ENCODE results near the gene CRTC1.

Gene CRTC1

DNA sequence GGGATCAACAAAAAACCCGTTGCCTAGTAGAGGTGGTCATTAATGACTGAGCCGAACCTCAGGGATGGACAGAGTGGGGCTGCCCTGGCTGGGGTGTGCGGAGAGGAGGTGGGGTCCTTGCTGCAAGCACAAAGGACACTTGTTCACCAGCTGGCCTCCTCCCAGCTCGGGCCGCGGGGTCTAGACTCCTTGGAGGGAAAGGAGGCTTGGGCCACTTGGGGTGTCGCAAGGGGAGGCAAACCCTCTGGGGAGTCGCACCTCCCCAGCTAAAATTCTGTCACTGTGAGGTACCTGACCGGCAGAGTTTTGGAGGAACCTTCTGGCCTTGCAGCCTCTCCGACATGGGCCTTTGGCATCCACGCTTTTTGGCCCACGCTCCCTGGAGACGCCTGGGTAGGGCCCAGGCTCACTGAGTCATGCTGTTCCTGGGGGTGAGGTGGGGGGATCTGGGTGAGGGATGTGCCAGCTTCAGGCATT is 38.4 kb upstream of the CRTC1 start:
- H3K36me3 ChIP-seq (ENCODE audit: control insufficient read depth, insufficient read depth, low read length): no peaks in the 10 kb centered on the region
- WGBS (ENCODE audit: insufficient coverage, insufficient read length): no CpG with 5 or more reads among the region's 13 CpGs
- H3K4me3 ChIP-seq (ENCODE audit: low read length): no peak overlapping the region
- H3K9me3 ChIP-seq (ENCODE audit: control insufficient read depth, insufficient read depth, low read length): no peaks in the 10 kb centered on the region
- no peak for DNase-seq (ENCODE audit: low read depth, low spot score)
- H3K27me3 ChIP-seq (ENCODE audit: control insufficient read depth, insufficient read depth, low read length): no peaks in the 10 kb centered on the region
- no peak overlapping the region for H3K27ac ChIP-seq (ENCODE audit: low read length)
- H3K4me1 ChIP-seq (ENCODE audit: control insufficient read depth, insufficient read depth, low read length): peaks cover 3% of the 10 kb centered on the region; the same call in 1 of the 2 replicates

DNA sequence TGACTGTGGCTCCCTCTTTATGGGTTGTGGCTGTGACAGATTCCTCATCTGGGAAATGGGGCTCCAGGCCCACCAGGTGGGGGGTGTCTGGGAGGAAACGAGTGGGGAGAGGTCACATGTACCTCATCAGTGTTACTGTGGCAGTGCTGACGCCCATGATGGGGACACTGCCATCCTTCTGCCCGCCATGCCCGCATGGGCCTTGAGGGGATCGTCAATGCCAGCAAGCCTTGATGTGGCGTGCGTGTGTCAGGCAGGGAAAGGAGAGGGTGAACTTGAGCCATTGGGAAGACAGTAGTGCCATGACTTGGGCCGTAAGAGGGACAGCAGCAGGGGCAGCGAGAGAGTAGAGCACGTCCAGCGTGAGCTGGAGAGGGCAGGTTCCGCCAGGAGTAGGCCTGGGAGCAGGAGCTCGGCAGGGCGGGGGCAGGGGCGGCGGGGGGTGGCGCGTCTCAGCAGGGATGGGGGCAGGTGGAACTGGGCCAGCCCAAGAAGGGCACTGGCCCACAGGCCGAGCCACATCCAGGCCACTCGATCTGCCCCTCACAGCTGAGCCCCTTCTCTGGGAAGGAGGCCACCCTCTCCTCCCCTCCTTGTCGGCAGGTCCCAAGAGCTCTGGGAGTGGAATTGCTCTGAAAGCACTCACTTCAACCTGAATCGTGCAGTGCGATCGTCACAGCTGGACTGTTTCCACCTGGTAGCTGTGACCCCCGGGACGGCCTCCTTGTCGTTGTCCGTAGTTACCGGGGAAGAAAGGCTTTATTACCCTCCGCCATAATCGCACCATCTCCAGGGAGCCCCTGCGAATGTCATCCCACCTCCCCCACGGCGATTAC is 36.7 kb upstream of the CRTC1 start:
- H3K9me3 ChIP-seq (ENCODE audit: control insufficient read depth, insufficient read depth, low read length): no peaks in the 10 kb centered on the region
- DNase-seq (ENCODE audit: low read depth, low spot score): no peak
- no peaks in the 10 kb centered on the region for H3K27me3 ChIP-seq (ENCODE audit: control insufficient read depth, insufficient read depth, low read length)
- no peak overlapping the region for H3K27ac ChIP-seq (ENCODE audit: low read length)
- WGBS (ENCODE audit: insufficient coverage, insufficient read length): no CpG with 5 or more reads among the region's 34 CpGs
- no peak overlapping the region for H3K4me3 ChIP-seq (ENCODE audit: low read length)
- H3K4me1 ChIP-seq (ENCODE audit: control insufficient read depth, insufficient read depth, low read length): peaks cover 3% of the 10 kb centered on the region; the same call in 1 of the 2 replicates
- H3K36me3 ChIP-seq (ENCODE audit: control insufficient read depth, insufficient read depth, low read length): no peaks in the 10 kb centered on the region

DNA sequence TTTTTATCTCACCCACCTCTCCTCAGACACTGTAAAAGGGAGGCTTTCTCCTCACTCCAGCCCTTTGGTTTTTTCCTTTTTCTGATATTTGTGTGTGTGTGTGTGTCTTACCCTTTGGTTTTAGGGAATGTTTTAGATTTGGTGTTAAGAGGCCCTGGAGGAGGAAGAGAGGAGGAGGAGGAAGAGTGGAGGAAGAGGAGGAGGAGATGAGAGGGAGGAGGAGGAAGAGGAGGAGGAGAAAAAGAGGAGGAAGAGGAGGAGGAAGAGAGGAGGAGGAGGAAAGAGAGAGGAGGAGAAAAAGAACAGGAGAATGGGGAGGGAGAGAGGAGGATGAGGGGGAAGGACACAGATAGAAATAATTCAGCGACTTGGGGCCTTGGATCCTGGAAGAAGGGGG is 36.1 kb upstream of the CRTC1 start:
- H3K27me3 ChIP-seq (ENCODE audit: control insufficient read depth, insufficient read depth, low read length): no peaks in the 10 kb centered on the region
- peaks cover 5% of the 10 kb centered on the region; the same call in 1 of the 2 replicates for H3K4me1 ChIP-seq (ENCODE audit: control insufficient read depth, insufficient read depth, low read length)
- H3K36me3 ChIP-seq (ENCODE audit: control insufficient read depth, insufficient read depth, low read length): no peaks in the 10 kb centered on the region
- H3K9me3 ChIP-seq (ENCODE audit: control insufficient read depth, insufficient read depth, low read length): no peaks in the 10 kb centered on the region
- H3K4me3 ChIP-seq (ENCODE audit: low read length): no peak overlapping the region
- no peak for DNase-seq (ENCODE audit: low read depth, low spot score)
- H3K27ac ChIP-seq (ENCODE audit: low read length): no peak overlapping the region
- no CpG with 5 or more reads among the region's 1 CpG for WGBS (ENCODE audit: insufficient coverage, insufficient read length)

DNA sequence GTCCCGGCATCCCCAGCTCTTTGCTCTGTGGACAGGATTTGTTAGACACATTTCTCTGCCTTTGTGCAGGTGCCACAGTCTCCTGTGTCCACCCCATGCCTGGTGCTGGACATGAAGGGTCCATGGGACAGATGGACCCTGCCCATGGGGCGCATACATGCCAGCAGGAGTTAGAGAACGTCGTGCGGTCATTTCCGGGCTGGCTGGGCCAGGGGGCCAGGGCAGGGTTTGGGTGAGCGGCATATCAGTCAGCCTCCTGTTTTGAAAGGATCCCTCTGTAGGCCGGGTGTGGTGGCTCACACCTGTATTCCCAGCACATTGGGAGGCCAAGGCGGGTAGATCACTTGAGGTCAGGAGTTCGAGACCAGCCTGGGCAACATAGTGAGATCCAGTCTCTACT is 35.7 kb upstream of the CRTC1 start:
- WGBS (ENCODE audit: insufficient coverage, insufficient read length): no CpG with 5 or more reads among the region's 10 CpGs

DNA sequence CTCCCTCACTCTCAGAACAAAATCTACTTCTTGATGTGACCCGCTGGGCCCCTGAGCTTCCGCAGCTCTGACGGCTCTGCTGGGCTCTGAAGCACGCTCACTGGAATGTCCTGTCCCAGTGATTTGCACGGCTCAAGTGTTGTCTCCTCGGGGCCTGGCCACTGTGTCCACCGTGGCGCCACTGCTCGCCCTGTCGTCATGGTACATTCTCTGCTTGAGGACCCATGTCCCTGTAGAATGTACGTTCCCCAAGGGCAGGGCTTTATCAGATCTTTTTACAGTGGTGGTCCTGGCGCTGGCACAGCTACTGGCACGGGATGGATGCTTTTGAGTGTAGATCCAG is 34.5 kb upstream of the CRTC1 start:
- DNase-seq (ENCODE audit: low read depth, low spot score): no peak
- Histone ChIP-seq H3K9me3 (ENCODE audit: control insufficient read depth, insufficient read depth, low read length) (no peaks in the 10 kb centered on the region), H3K27ac (ENCODE audit: low read length) (no peak overlapping the region), H3K27me3 (ENCODE audit: control insufficient read depth, insufficient read depth, low read length) (no peaks in the 10 kb centered on the region), H3K4me3 (ENCODE audit: low read length) (no peak overlapping the region), H3K36me3 (ENCODE audit: control insufficient read depth, insufficient read depth, low read length) (no peaks in the 10 kb centered on the region), H3K4me1 (ENCODE audit: control insufficient read depth, insufficient read depth, low read length) (peaks cover 5% of the 10 kb centered on the region; the same call in 1 of the 2 replicates)
- WGBS (ENCODE audit: insufficient coverage, insufficient read length): no CpG with 5 or more reads among the region's 13 CpGs

More for the DNA sequence above, 35.7 kb upstream of the CRTC1 start:
- H3K9me3 ChIP-seq (ENCODE audit: control insufficient read depth, insufficient read depth, low read length): no peaks in the 10 kb centered on the region
- no peak overlapping the region for H3K4me3 ChIP-seq (ENCODE audit: low read length)
- H3K4me1 ChIP-seq (ENCODE audit: control insufficient read depth, insufficient read depth, low read length): peaks cover 5% of the 10 kb centered on the region; the same call in 1 of the 2 replicates
- H3K36me3 ChIP-seq (ENCODE audit: control insufficient read depth, insufficient read depth, low read length): no peaks in the 10 kb centered on the region
- no peaks in the 10 kb centered on the region for H3K27me3 ChIP-seq (ENCODE audit: control insufficient read depth, insufficient read depth, low read length)
- DNase-seq (ENCODE audit: low read depth, low spot score): no peak
- H3K27ac ChIP-seq (ENCODE audit: low read length): no peak overlapping the region

DNA sequence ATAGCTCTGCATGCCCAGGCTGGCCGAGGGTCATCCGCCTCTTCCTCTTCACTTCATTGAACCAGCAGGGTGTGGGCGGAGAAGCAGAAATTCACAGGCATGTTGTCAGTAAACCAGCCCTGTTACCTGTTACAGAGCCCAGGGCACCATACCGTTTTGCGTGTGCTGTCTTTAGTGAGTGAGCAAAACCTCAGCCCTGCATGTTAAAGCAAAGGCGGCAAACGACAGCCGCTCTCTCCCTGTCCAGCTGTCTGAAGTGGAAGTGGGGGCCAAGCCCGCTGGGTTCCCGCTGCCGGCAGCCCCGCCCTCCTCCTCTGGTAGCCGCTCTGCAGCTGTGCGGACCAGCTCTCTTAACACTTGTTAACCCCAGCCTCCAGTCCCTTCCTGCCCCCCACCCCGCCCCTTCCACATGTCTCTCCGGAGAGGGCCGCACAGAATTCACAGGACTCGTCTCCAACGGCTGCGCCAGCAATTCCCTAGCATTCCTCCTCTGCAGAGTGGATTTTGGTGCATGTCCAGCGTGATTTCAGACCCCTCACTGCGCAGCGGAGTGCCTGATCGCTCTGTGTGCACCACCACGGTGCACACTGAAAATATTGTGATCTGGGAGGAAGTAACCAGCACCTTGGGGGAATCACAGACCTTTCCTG is 34.0 kb upstream of the CRTC1 start:
- H3K9me3 ChIP-seq (ENCODE audit: control insufficient read depth, insufficient read depth, low read length): no peaks in the 10 kb centered on the region
- no peaks in the 10 kb centered on the region for H3K27me3 ChIP-seq (ENCODE audit: control insufficient read depth, insufficient read depth, low read length)
- no peaks in the 10 kb centered on the region for H3K36me3 ChIP-seq (ENCODE audit: control insufficient read depth, insufficient read depth, low read length)
- WGBS (ENCODE audit: insufficient coverage, insufficient read length): no CpG with 5 or more reads among the region's 25 CpGs
- no peak overlapping the region for H3K4me3 ChIP-seq (ENCODE audit: low read length)
- no peak for DNase-seq (ENCODE audit: low read depth, low spot score)
- no peak overlapping the region for H3K27ac ChIP-seq (ENCODE audit: low read length)
- peaks cover 5% of the 10 kb centered on the region; the same call in 1 of the 2 replicates for H3K4me1 ChIP-seq (ENCODE audit: control insufficient read depth, insufficient read depth, low read length)

DNA sequence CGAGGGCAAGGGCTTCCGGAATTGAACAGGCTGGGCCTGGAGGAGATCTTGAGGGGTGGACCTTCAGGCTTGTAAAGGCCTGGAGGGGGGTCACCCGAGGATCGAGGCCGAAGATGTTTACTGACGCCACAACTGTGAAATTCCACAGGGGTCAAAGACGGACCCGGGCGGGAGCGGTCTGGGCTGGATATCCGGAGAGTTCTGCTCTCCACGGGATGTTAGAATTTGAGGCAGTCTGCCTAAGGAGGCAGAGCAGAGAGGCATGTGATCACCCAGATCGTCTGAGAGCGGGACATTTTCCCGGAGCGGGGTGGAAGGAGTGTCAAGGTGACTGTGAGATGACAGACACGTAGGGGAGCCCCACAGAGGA is 33.5 kb upstream of the CRTC1 start:
- DNase-seq (ENCODE audit: low read depth, low spot score): no peak
- no CpG with 5 or more reads among the region's 17 CpGs for WGBS (ENCODE audit: insufficient coverage, insufficient read length)
- no peak overlapping the region for H3K4me3 ChIP-seq (ENCODE audit: low read length)
- H3K27me3 ChIP-seq (ENCODE audit: control insufficient read depth, insufficient read depth, low read length): no peaks in the 10 kb centered on the region
- H3K4me1 ChIP-seq (ENCODE audit: control insufficient read depth, insufficient read depth, low read length): peaks cover 5% of the 10 kb centered on the region; the same call in 1 of the 2 replicates
- no peaks in the 10 kb centered on the region for H3K36me3 ChIP-seq (ENCODE audit: control insufficient read depth, insufficient read depth, low read length)
- no peak overlapping the region for H3K27ac ChIP-seq (ENCODE audit: low read length)
- H3K9me3 ChIP-seq (ENCODE audit: control insufficient read depth, insufficient read depth, low read length): no peaks in the 10 kb centered on the region

DNA sequence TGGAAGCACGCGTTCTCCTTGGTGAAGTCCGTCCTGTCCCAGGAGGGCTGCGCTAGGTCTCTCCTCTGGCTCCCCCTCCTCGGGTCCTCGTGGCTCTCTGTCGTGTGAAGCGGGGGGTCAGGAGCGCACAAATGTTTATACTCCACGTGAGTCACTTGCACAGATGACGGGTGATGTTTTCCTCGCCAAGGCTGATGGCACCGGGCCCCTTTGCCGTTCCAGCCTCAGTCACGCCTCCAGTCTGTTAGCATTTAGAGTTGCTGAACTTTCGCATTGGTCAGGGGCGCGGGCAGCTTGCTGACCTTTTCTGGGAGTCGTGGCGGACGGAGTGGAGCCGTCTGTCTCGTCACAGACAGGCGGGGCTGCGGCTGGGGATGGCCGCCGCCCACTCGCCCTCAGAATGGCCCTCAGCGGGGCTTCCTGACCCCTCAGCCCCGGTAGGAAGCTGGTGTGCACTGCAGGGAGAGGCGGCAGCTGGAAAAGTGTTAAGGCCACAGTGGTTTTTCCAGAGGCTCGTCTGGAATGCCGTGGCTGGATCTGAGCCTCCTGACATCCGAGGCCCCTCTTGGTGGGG is 32.9 kb upstream of the CRTC1 start:
- DNase-seq (ENCODE audit: low read depth, low spot score): no peak
- Histone ChIP-seq H3K36me3 (ENCODE audit: control insufficient read depth, insufficient read depth, low read length) (no peaks in the 10 kb centered on the region), H3K27me3 (ENCODE audit: control insufficient read depth, insufficient read depth, low read length) (no peaks in the 10 kb centered on the region), H3K4me3 (ENCODE audit: low read length) (no peak overlapping the region), H3K4me1 (ENCODE audit: control insufficient read depth, insufficient read depth, low read length) (0 out of 2 replicates have a peak, but pooled peaks cover 1% of the 10 kb centered on the region), H3K27ac (ENCODE audit: low read length) (no peak overlapping the region), H3K9me3 (ENCODE audit: control insufficient read depth, insufficient read depth, low read length) (no peaks in the 10 kb centered on the region)
- WGBS (ENCODE audit: insufficient coverage, insufficient read length): no CpG with 5 or more reads among the region's 34 CpGs

DNA sequence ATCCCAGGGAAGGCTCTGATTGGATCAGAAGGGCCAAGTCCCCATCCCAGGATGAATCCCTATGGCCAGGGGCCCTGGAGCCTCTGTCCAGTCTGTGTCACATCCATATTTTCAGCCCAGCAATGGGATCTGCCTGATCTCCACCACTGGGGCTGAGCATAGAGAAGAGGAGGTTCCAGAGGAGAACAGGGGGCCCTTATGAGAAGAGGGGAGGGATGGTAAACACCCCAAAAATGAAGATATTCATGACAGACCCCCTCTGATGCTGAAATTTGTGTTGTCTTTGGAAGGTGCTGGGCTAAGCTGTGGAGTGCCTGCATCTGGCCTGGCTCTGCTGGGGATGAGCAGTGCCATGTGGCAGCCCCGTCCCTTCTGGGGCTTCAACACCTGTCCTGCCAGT is 32.2 kb upstream of the CRTC1 start:
- no peak for DNase-seq (ENCODE audit: low read depth, low spot score)
- H3K4me1 ChIP-seq (ENCODE audit: control insufficient read depth, insufficient read depth, low read length): 0 out of 2 replicates have a peak, but pooled peaks cover 1% of the 10 kb centered on the region

DNA sequence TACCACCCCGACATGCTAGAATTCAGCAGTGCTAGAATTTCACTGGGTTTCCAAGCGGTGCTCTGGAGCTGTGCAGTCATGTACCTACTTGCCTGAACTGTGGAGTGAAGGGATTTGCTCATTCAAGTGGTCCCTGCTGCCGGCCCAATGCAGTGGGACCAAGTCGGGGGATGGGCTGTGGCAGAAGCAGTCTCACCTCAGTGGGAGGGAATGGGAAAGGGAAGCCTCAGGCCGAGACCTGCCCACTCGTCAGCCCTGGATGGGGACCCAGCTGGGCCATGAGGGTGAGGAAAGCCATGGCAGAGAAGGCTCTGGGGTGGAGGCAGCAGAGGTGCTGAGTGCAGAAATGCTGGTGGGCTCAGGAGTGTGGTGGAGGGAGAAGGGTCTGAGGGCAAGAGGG is 31.7 kb upstream of the CRTC1 start:
- no peak for DNase-seq (ENCODE audit: low read depth, low spot score)
- Histone ChIP-seq H3K4me3 (ENCODE audit: low read length) (no peak overlapping the region), H3K27me3 (ENCODE audit: control insufficient read depth, insufficient read depth, low read length) (no peaks in the 10 kb centered on the region), H3K27ac (ENCODE audit: low read length) (no peak overlapping the region), H3K4me1 (ENCODE audit: control insufficient read depth, insufficient read depth, low read length) (0 out of 2 replicates have a peak, but pooled peaks cover 1% of the 10 kb centered on the region), H3K9me3 (ENCODE audit: control insufficient read depth, insufficient read depth, low read length) (no peaks in the 10 kb centered on the region), H3K36me3 (ENCODE audit: control insufficient read depth, insufficient read depth, low read length) (no peaks in the 10 kb centered on the region)
- WGBS (ENCODE audit: insufficient coverage, insufficient read length): no CpG with 5 or more reads among the region's 6 CpGs

More for the DNA sequence above, 32.2 kb upstream of the CRTC1 start:
- no peaks in the 10 kb centered on the region for H3K27me3 ChIP-seq (ENCODE audit: control insufficient read depth, insufficient read depth, low read length)
- H3K4me3 ChIP-seq (ENCODE audit: low read length): no peak overlapping the region
- no peaks in the 10 kb centered on the region for H3K9me3 ChIP-seq (ENCODE audit: control insufficient read depth, insufficient read depth, low read length)
- no peak overlapping the region for H3K27ac ChIP-seq (ENCODE audit: low read length)
- no CpG with 5 or more reads among the region's 1 CpG for WGBS (ENCODE audit: insufficient coverage, insufficient read length)
- no peaks in the 10 kb centered on the region for H3K36me3 ChIP-seq (ENCODE audit: control insufficient read depth, insufficient read depth, low read length)

All from iPS DF 6.9 (cell line).